GM21576 (cell line): ENCODE data around the gene PPM1L.
"Not testable (repeated sequence)": the region's sequence is repeated elsewhere in the genome, so short reads cannot be mapped to it uniquely, and the experiment has no call there.

ENCODE experiments used
- ATAC-seq: cut with Tn5 transposase; IDR thresholded peaks from one replicate; pipeline ENCODE4 v1.9.1; 2021; ENCODE audit warnings: mild to moderate bottlenecking, moderate library complexity; ENCODE audit not compliant: unreplicated experiment

Gene PPM1L

GRCh38 chr3:160755776-160756304 lies at the start of gene PPM1L:
TSS of gene PPM1L (plus strand) at chr3:160756231.
- ATAC-seq, result peak; percentile 46

DNA sequence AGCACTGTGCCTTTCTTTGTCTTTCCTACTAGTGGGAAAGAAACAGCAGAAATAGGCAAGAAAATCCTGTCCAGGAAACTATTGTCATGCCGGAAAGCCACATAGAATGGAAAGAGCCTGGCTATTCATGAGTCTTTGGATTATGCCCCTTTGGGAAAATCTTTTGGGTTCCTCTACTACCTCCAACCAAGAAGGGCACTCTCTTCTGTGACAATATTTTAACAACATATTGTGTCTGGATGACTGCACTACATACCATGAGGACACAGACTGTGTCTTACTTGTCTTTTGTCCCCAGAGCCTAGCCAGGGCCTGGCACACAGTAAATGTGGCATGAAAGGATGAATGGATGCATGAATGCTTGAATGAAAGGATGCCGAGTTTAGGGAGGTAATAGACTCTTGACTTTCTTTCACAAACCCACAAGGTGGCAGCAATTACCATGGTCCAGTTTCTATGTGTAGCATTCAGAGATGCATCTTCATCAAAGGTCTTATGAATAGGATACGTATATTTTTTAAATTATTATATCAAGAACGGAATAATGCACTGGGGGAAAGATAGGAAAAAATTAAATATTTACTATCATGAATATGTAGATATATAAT lies 48.7 kb upstream of the PPM1L start:
- no peak for ATAC-seq

- ATAC-seq, result no peak
Measured at GRCh38 chr3:160709477-160710182, 46.4 kb upstream of the PPM1L start.

GRCh38 chr3:160713144-160713543 lies 42.9 kb upstream of the PPM1L start:
- not testable (repeated sequence) for ATAC-seq

DNA sequence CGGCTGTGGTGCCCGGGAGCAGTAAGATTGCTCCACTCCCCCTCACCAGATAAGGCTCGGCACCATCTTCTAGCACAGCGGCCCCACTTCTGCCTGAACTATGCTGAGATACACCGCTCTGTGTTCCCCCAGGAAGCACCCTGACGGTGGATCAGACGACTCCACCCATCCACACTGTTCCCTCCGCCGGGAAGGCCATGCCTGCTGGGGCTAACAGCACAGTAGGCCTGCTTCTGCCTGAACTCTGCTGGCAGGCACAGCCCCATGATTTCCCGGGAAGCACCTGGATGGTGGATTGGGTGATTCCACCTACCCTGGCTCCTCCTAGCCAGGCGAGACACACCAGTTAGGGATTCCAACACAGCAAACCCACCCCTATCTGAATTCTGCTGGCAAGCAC lies 36.3 kb upstream of the PPM1L start:
- no peak for ATAC-seq

GRCh38 chr3:160720123-160720746 lies 35.8 kb upstream of the PPM1L start:
- ATAC-seq, result peak; percentile 75

GRCh38 chr3:160722331-160722730 lies 33.7 kb upstream of the PPM1L start:
- no peak for ATAC-seq

DNA sequence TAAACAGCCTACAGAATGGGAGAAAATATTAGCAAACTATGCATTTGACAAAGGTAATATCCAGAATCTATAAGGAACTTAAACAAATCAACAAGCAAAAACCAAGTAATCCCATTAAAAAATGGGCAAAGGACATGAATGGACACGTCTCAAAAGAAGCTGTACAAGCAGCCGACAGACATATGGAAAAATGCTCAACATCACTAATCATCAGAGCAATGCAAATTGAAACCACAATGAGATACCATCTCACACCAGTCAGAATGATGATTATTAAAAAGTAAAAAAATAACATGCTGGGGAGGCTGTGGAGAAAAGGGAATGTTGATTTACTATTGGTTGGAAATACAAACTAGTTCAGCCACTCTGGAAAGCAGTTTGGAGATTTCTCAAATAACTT lies 30.7 kb upstream of the PPM1L start:
- ATAC-seq, result no peak

DNA sequence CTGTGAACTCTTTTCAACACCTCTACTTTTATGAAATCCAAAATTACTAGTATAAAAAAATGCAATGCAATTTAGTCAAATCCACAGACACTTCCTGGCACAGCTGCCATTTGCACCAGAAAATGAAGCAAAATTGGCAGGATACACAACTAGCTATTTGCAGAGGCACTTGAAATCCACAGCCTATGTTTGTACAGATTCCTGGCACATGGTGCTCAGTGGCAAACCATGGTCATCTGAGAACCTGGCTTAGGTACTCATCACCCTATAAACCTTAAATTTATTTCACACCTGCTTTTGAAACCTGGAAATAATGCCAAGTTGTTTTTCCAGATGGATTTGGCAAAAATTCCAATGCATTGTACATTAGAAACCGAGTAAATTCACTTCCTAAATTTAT lies 20.2 kb upstream of the PPM1L start:
- ATAC-seq, result no peak

- ATAC-seq, result no peak
Measured at GRCh38 chr3:160738048-160738447, 18.0 kb upstream of the PPM1L start.

DNA sequence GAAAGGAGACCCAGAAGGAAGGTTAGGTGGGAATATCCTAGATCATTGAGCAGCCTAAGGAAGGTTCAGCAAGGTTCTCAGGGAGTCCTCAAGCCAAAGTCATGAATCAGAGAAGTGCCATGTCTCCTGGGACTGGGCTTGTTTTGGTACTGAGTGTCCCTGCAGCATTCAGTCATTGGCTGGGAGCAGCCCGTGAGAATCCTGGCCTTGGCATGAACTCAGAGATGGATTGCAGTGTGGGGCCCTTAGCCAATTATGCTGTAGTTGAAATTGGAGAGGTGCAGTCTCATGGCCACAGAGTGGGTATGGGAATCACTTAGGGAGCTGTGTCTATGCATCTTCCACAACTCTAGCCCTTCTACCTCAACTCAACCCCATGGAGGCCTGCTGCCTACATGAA lies 17.0 kb upstream of the PPM1L start:
- no peak for ATAC-seq

DNA sequence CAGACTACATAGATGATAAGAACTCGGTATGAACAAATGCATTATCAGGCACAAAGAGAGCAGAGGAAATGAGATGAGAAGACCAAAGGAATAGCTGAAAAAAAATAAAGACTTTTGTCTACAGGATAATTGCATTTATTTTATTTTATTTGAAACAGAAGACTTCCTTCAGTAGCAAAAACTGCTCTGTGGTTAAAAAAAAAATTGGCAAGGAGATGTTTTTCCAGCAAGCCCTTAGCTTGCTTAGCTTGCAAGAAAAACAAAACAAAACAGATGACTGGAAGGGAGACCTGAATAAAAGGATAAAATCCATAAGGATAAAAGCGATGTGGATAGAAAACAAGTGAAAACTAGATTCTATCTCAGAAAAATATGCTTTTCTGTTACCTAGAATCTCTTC lies 9.1 kb upstream of the PPM1L start:
- ATAC-seq, result no peak

GRCh38 chr3:160747422-160747821 lies 8.6 kb upstream of the PPM1L start:
- no peak for ATAC-seq

DNA sequence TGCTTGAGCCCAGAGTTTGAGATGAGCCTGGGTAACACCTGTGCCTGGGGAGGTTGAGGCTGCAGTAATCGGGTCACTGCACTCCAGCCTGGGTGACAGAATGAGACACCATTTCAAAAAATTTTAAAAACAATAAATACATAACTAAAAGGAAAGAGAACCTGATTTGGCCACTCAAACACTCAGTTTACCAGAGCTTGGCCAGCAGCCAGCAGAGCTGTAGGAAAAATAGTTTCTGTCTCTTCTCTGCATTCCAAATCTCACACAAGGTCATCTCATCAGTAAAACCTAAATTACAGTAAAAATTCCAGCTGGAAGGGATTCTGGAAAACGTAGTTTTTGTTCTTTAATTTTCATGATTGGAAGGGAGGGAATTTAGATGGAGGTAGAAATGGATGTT lies 7.8 kb upstream of the PPM1L start:
- no peak for ATAC-seq

- ATAC-seq, result no peak
Measured at GRCh38 chr3:160748787-160749186, 7.2 kb upstream of the PPM1L start.

GRCh38 chr3:160753953-160754352 lies 2.1 kb upstream of the PPM1L start:
- ATAC-seq, result no peak

DNA sequence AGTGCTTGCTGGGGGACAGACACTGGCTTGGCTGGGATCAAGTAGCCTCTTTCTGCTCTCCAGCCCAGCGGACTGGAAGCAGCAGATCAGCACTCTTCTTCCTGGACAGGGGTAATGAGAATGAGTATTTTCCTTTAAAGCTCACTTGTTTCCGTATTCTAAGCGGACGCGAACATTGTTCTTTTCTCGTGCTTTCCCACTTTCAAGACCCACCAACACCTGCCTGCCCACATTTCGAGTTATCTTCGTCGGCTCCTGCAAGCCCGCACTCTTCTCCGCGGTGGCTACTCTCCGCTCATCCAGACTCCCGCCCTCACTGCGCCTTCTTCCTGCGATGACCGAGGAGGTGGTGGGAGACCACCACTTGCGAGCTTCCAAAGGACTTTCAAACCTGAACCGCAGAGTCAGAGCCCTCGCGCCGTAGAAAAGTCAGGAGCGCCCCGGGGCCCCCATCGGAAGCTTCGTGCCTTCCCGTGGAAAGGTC lies 1.6 kb upstream of the PPM1L start:
- ATAC-seq, result no peak

- ATAC-seq, result peak; percentile 85
Measured at GRCh38 chr3:160754855-160755747, 930 bp upstream of the PPM1L start.

DNA sequence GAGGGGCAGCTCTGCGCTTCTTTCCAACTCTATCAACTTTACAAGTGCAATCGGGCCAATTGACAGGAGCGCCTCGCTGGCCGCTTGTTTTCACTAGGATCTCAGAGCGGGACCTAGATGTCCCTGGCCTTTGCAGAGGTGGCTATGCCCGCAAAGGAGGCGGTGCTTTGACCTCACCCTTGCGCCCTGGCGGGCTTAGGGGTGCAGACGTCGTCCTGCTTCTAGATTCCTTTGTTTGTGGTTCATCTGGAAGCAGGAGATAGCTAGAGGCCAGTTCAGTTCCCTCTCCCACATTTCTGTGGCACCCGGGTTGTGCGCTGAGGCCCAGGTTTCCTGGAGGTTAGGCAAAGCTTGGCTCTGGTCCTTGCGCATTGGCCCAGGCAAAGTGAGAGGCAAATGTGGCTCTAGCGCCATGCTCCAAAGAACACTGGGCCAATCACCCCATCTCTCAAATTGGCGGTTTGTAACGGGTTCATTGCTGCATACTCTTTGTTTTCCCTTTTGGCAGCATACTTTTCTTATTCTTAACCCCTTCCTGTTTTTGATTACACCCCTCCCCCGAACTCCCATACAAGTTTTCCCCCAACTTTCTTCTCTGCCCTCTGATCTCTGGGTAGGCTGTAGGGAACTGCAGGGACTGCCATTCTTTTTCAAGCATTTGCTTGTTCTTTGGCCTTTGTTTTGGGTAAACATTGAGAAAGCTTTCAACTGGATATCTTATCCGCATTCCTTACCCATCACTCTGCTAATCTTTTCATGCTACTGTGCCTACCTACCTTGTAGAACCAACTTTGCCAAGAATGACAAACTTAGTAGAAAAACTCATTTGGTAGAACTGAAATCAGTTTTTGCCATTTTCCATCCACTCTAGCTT lies 1.4 kb downstream of the PPM1L start:
- no peak for ATAC-seq
